Transverse colon (tissue), 4 donors: ENCODE data around the gene ELAVL3.

ENCODE experiments used
- CTCF ChIP-seq, 5 experiments: fragments of 200-600 bp in 3 of 5; fragments of 450-650 bp in 2 of 5; sonication (generic) in 3 of 5; IDR thresholded peaks; 1 replicate in 2 of 5; 2 replicates in 3 of 5; pipeline ENCODE4 v1.5.1; 2016 to 2017; ENCODE audit warnings: antibody characterized with exemption in 5 of 5, inconsistent platforms in 3 of 5, mild to moderate bottlenecking in 2 of 5, moderate library complexity in 1 of 5
- POLR2A ChIP-seq: fragments of 450-650 bp; IDR thresholded peaks from one replicate; pipeline ENCODE4 v1.6.1; 2016; ENCODE audit warnings: antibody characterized with exemption, mild to moderate bottlenecking, moderate library complexity
- POLR2AphosphoS5 ChIP-seq, 3 donors: sonication (generic); formaldehyde crosslinking; IDR thresholded peaks; one replicate each; pipeline ENCODE4 v1.6.1; 2016; ENCODE audit warnings: antibody characterized with exemption in 3 of 3

- TF ChIP-seq POLR2A, result no peak
- TF ChIP-seq POLR2AphosphoS5 (IDR thresholded peaks at IDR 0.05), result no peak
- no peak for TF ChIP-seq CTCF (IDR thresholded peaks at IDR 0.05)
Observed at GRCh38 chr19:11479090-11479897, 1.6 kb downstream of the ELAVL3 start.
